HEK293 (cell line): ENCODE results near the gene IQGAP3.

ENCODE experiments used
- CTCF ChIA-PET: fragments of 350-600 bp; formaldehyde crosslinking; extraction: SDS; loops from one replicate; lab custom pipeline; 2021; ENCODE audit warnings: antibody characterized with exemption; lab: Yijun Ruan, JAX
- POLR2A ChIA-PET: fragments of 300-600 bp; formaldehyde crosslinking; extraction: SDS; loops from one replicate; lab custom pipeline; 2020; ENCODE audit warnings: antibody characterized with exemption, inconsistent platforms; lab: Yijun Ruan, JAX
- H3K27ac ChIP-seq: fragments of 200-500 bp; sonication (Bioruptor generic); 2 replicates; pipeline ENCODE4 v1.5.1; 2014; ENCODE audit warnings: low read depth, low read length, control low read depth, inconsistent platforms; ENCODE audit errors: extremely low read depth
- H3K36me3 ChIP-seq, 2 experiments: fragments of 200-500 bp in 1 of 2; sonication (Bioruptor generic) in 1 of 2; 1 replicate in 1 of 2; 2 replicates in 1 of 2; pipeline ENCODE4 v1.5.1; 2014 to 2017; ENCODE audit warnings: inconsistent platforms in 2 of 2, low read length in 2 of 2; ENCODE audit not compliant: control insufficient read depth in 2 of 2, insufficient read depth in 1 of 2
- H3K4me1 ChIP-seq: fragments of 200-500 bp; sonication (Bioruptor generic); 2 replicates; pipeline ENCODE4 v1.5.1; 2014; ENCODE audit warnings: mild to moderate bottlenecking, low read length, inconsistent platforms; ENCODE audit not compliant: control insufficient read depth, insufficient read depth
- H3K4me3 ChIP-seq: 2 replicates; pipeline ENCODE4 v1.5.1; 2011; ENCODE audit warnings: low read depth, mild to moderate bottlenecking, control low read depth, low read length, moderate library complexity
- H3K9me3 ChIP-seq: fragments of 200-500 bp; sonication (Bioruptor generic); 2 replicates; pipeline ENCODE4 v1.5.1; 2014; ENCODE audit warnings: low read depth, low read length, inconsistent platforms; ENCODE audit not compliant: control insufficient read depth, insufficient read depth
- CTCF ChIP-seq: fragments of 450-650 bp; formaldehyde crosslinking; IDR thresholded peaks from 2 replicates; pipeline ENCODE4 v1.5.1; 2016; ENCODE audit warnings: missing biosample characterization, missing genetic modification characterization
- GFI1B ChIP-seq: fragments of 450-650 bp; formaldehyde crosslinking; IDR thresholded peaks from 2 replicates; pipeline ENCODE4 v1.5.1; 2016; ENCODE audit warnings: missing biosample characterization, missing genetic modification characterization
- GLI2 ChIP-seq: fragments of 450-650 bp; formaldehyde crosslinking; IDR thresholded peaks from 2 replicates; pipeline ENCODE4; 2017; ENCODE audit warnings: missing biosample characterization, missing genetic modification characterization, low read depth, borderline replicate concordance
- HIC1 ChIP-seq: fragments of 450-650 bp; formaldehyde crosslinking; IDR thresholded peaks from 2 replicates; pipeline ENCODE4 v1.5.1; 2016; ENCODE audit warnings: missing biosample characterization, missing genetic modification characterization
- HOXA7 ChIP-seq: sonication (generic); formaldehyde crosslinking; IDR thresholded peaks from 2 replicates; pipeline ENCODE4 v1.8.1; 2022; ENCODE audit warnings: missing genetic modification reagents, borderline replicate concordance
- IKZF3 ChIP-seq: fragments of 450-650 bp; IDR thresholded peaks from 2 replicates; pipeline ENCODE4 v1.5.0; 2018; ENCODE audit warnings: missing biosample characterization, mild to moderate bottlenecking, missing genetic modification characterization, moderate library complexity
- KLF9 ChIP-seq: fragments of 450-650 bp; formaldehyde crosslinking; IDR thresholded peaks from 2 replicates; pipeline ENCODE4 v1.5.1; 2016; ENCODE audit warnings: missing biosample characterization, missing genetic modification characterization, low read depth
- MZF1 ChIP-seq: fragments of 450-650 bp; formaldehyde crosslinking; IDR thresholded peaks from 2 replicates; pipeline ENCODE4 v1.5.1; 2017; ENCODE audit warnings: missing biosample characterization, missing genetic modification characterization, borderline replicate concordance
- RBAK ChIP-seq: fragments of 450-650 bp; formaldehyde crosslinking; IDR thresholded peaks from 2 replicates; pipeline ENCODE4 v1.5.1; 2016; ENCODE audit warnings: missing biosample characterization, missing genetic modification characterization
- SALL2 ChIP-seq: fragments of 450-650 bp; formaldehyde crosslinking; IDR thresholded peaks from 2 replicates; pipeline ENCODE4 v1.5.0; 2017; ENCODE audit warnings: missing biosample characterization, mild to moderate bottlenecking, missing genetic modification characterization, borderline replicate concordance
- SP3 ChIP-seq: fragments of 450-650 bp; formaldehyde crosslinking; IDR thresholded peaks from 2 replicates; pipeline ENCODE4 v1.5.1; 2016; ENCODE audit warnings: missing biosample characterization, missing genetic modification characterization
- TCF7L2 ChIP-seq: IDR thresholded peaks from 2 replicates; pipeline ENCODE4 v1.6.1; 2011; ENCODE audit warnings: low read depth, mild to moderate bottlenecking, inconsistent platforms, low read length, moderate library complexity, borderline replicate concordance
- ZFP41 ChIP-seq: fragments of 450-650 bp; formaldehyde crosslinking; IDR thresholded peaks from 2 replicates; pipeline ENCODE4 v1.5.1; 2016; ENCODE audit warnings: missing biosample characterization, missing genetic modification characterization, borderline replicate concordance
- ZNF169 ChIP-seq: fragments of 450-650 bp; formaldehyde crosslinking; IDR thresholded peaks from 2 replicates; pipeline ENCODE4 v1.5.1; 2016; ENCODE audit warnings: missing biosample characterization, missing genetic modification characterization
- ZNF175 ChIP-seq: fragments of 450-650 bp; formaldehyde crosslinking; IDR thresholded peaks from 2 replicates; pipeline ENCODE4 v1.5.1; 2016; ENCODE audit warnings: missing biosample characterization, missing genetic modification characterization
- ZNF26 ChIP-seq: fragments of 450-650 bp; formaldehyde crosslinking; IDR thresholded peaks from 2 replicates; pipeline ENCODE4 v1.5.1; 2016; ENCODE audit warnings: missing biosample characterization, missing genetic modification characterization
- ZNF274 ChIP-seq, 2 experiments: fragments of 200-500 bp in 1 of 2; fragments of 450-650 bp in 1 of 2; sonication (Bioruptor generic) in 1 of 2; formaldehyde crosslinking in 1 of 2; IDR thresholded peaks; 2 replicates each; pipeline versions ENCODE4 v1.5.1 to v1.6.1; 2014 to 2016; ENCODE audit warnings: borderline replicate concordance in 1 of 2, inconsistent platforms in 1 of 2, low read length in 1 of 2, missing biosample characterization in 1 of 2, missing genetic modification characterization in 1 of 2
- ZNF292 ChIP-seq: fragments of 450-650 bp; formaldehyde crosslinking; IDR thresholded peaks from 2 replicates; pipeline ENCODE4 v1.5.1; 2016; ENCODE audit warnings: low read depth, missing biosample characterization, missing genetic modification characterization, borderline replicate concordance
- ZNF335 ChIP-seq: fragments of 450-650 bp; formaldehyde crosslinking; conservative IDR thresholded peaks from 2 replicates; pipeline ENCODE4 v1.5.1; 2016; ENCODE audit warnings: missing biosample characterization, missing genetic modification characterization
- ZNF37A ChIP-seq: fragments of 450-650 bp; IDR thresholded peaks from 2 replicates; pipeline ENCODE4 v1.5.1; 2018; ENCODE audit warnings: missing biosample characterization, missing genetic modification characterization
- ZNF394 ChIP-seq: fragments of 450-650 bp; formaldehyde crosslinking; IDR thresholded peaks from 2 replicates; pipeline ENCODE4 v1.5.1; 2016; ENCODE audit warnings: missing biosample characterization, missing genetic modification characterization, mild to moderate bottlenecking, moderate library complexity, borderline replicate concordance
- ZNF473 ChIP-seq: fragments of 450-650 bp; formaldehyde crosslinking; IDR thresholded peaks from 2 replicates; pipeline ENCODE4 v1.5.1; 2017; ENCODE audit warnings: missing biosample characterization, missing genetic modification characterization
- ZNF488 ChIP-seq: fragments of 450-650 bp; formaldehyde crosslinking; IDR thresholded peaks from 2 replicates; pipeline ENCODE4 v1.5.1; 2016; ENCODE audit warnings: missing biosample characterization, missing genetic modification characterization
- ZNF514 ChIP-seq: fragments of 450-650 bp; formaldehyde crosslinking; IDR thresholded peaks from 2 replicates; pipeline ENCODE4 v1.5.1; 2016; ENCODE audit warnings: missing biosample characterization, missing genetic modification characterization
- ZNF561 ChIP-seq: fragments of 450-650 bp; IDR thresholded peaks from 2 replicates; pipeline ENCODE4 v1.5.1; 2018; ENCODE audit warnings: missing biosample characterization, missing genetic modification characterization, borderline replicate concordance
- ZNF658 ChIP-seq: fragments of 450-650 bp; formaldehyde crosslinking; IDR thresholded peaks from 2 replicates; pipeline ENCODE4; 2016; ENCODE audit warnings: missing biosample characterization, missing genetic modification characterization
- ZNF785 ChIP-seq: fragments of 450-650 bp; formaldehyde crosslinking; IDR thresholded peaks from 2 replicates; pipeline ENCODE4 v1.5.1; 2016; ENCODE audit warnings: missing biosample characterization, missing genetic modification characterization
- TF ChIP-seq, protein P1 (sequence below): fragments of 450-650 bp; formaldehyde crosslinking; conservative IDR thresholded peaks from 2 replicates; pipeline ENCODE4 v1.5.1; 2016; ENCODE audit warnings: low read depth, missing biosample characterization, missing genetic modification characterization

Gene IQGAP3

DNA sequence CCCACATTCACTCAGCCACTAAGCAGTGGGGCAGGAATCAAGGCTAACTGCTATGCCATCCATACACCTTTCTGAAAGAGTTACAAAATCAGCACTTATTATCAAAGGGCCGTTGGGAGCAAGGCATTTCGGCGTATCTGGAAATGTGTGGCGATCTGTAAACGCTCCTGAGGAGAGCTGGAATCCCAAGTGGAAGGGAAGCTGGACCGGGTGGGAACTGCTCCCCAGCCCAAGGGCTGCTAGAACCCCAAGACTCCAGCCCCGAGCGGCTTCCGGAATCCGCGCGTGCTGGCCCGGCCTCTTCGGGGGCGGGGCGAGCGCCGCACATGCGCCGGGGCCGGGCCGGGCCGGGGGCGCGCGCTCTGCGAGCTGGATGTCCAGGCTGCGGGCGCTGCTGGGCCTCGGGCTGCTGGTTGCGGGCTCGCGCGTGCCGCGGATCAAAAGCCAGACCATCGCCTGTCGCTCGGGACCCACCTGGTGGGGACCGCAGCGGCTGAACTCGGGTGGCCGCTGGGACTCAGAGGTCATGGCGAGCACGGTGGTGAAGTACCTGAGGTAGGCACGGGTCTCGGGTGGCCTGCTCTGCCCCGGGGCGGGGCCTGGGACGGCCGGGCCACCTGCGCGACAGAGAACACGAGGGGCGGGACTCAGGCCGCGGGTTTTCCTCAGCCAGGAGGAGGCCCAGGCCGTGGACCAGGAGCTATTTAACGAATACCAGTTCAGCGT lies 19.2 kb upstream of the IQGAP3 start, which contains the start of gene NAXE (continued):
- TF ChIP-seq HIC1, result peak; percentile 67
- TF ChIP-seq ZNF292, result no peak
- TF ChIP-seq ZNF274 (IDR thresholded peaks at IDR 0.05; ENCODE audit: low read length), result no peak
- no peak for TF ChIP-seq ZNF274 (tag by site-specific recombination; IDR thresholded peaks at IDR 0.05; ENCODE audit: borderline replicate concordance)
- TF ChIP-seq ZNF488, result no peak
- TF ChIP-seq ZNF785 (tag by site-specific recombination), result no peak
- TF ChIP-seq ZNF473 (tag by site-specific recombination), result no peak
- no peak for TF ChIP-seq ZNF169 (tag by site-specific recombination)
- peak; percentile 39; the same call in 1 of the 2 replicates for TF ChIP-seq IKZF3 (tag by site-specific recombination)
- no peak for TF ChIP-seq ZNF26 (tag by site-specific recombination)
- TF ChIP-seq TCF7L2, result no peak
- no peak for TF ChIP-seq ZNF514
- TF ChIP-seq ZNF335 (tag by site-specific recombination), result peak; percentile 84
- TF ChIP-seq RBAK (tag by site-specific recombination), result no peak

DNA sequence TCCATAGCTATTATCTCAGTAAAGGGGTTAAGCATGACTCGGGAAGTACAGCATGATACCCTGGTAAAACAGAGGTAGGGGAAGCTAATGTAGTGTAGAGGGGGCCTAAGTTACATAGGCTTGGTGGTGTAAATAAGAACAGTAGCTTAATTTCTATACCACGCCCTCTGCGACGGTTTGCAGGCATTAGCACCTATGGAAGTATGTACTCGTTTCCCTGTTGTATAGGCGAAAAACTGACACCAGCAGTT lies 18.7 kb upstream of the IQGAP3 start:
- ChIA-PET POLR2A (interaction anchor here (0.9 to 2.1 kb wide), 10 partner anchors 9 to 139 kb away, joined by 3 to 17 read pairs (median 6); partner anchors contain the start of genes GPATCH4 and MEF2D), CTCF (interaction anchor here (0.6 to 2.2 kb wide), 15 partner anchors 8 to 235 kb away, joined by 3 to 13 read pairs (median 4); partner anchors contain the start of genes GPATCH4 and HAPLN2)
- Histone ChIP-seq H3K9me3 (no peaks in the 10 kb centered on the region), H3K4me1 (no peaks in the 10 kb centered on the region), H3K36me3 (peaks cover 0 to 38% of the 10 kb centered on the region in 2 experiments; a peak in 1 of 3 replicates), H3K4me3 (peak overlapping the region; percentile 85), H3K27ac (peak overlapping the region; percentile 83)
- TF ChIP-seq ZFP41 (tag by site-specific recombination) (no peak), HOXA7 (CRISPR knock-in tag) (no peak), MZF1 (tag by site-specific recombination) (no peak), ZNF658 (tag by site-specific recombination) (no peak), SALL2 (tag by site-specific recombination) (no peak), CTCF (no peak; the same call in 1 of the 2 replicates), KLF9 (tag by site-specific recombination) (no peak), GFI1B (no peak), ZNF561 (tag by site-specific recombination) (no peak), SP3 (tag by site-specific recombination) (no peak), GLI2 (tag by site-specific recombination) (no peak), ZNF394 (no peak), ZNF175 (tag by site-specific recombination) (no peak), ZNF37A (tag by site-specific recombination) (no peak)
- TF ChIP-seq, protein P1, sequence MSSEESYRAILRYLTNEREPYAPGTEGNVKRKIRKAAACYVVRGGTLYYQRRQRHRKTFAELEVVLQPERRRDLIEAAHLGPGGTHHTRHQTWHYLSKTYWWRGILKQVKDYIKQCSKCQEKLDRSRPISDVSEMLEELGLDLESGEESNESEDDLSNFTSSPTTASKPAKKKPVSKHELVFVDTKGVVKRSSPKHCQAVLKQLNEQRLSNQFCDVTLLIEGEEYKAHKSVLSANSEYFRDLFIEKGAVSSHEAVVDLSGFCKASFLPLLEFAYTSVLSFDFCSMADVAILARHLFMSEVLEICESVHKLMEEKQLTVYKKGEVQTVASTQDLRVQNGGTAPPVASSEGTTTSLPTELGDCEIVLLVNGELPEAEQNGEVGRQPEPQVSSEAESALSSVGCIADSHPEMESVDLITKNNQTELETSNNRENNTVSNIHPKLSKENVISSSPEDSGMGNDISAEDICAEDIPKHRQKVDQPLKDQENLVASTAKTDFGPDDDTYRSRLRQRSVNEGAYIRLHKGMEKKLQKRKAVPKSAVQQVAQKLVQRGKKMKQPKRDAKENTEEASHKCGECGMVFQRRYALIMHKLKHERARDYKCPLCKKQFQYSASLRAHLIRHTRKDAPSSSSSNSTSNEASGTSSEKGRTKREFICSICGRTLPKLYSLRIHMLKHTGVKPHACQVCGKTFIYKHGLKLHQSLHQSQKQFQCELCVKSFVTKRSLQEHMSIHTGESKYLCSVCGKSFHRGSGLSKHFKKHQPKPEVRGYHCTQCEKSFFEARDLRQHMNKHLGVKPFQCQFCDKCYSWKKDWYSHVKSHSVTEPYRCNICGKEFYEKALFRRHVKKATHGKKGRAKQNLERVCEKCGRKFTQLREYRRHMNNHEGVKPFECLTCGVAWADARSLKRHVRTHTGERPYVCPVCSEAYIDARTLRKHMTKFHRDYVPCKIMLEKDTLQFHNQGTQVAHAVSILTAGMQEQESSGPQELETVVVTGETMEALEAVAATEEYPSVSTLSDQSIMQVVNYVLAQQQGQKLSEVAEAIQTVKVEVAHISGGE (tag by site-specific recombination), result no peak
